Measurements from ENCODE around the gene GON7.
A peak's percentile ranks its signal among the peaks of the same experiment; 100 is the strongest.
"Not testable (repeated sequence)": the region's sequence is repeated elsewhere in the genome, so short reads cannot be mapped to it uniquely, and the experiment has no call there.

GON7 gene

GRCh38 chr14:93206793-93207467 is at the start of gene GON7, which contains the start of gene UBR7:
Gene GON7 (minus strand): TSS chr14:93207065. CDS start chr14:93207037, 28 bp downstream.
Gene UBR7 (plus strand): TSS chr14:93207256. CDS start chr14:93207292, 36 bp downstream.
- peak; percentile 87 for DNase-seq

DNA sequence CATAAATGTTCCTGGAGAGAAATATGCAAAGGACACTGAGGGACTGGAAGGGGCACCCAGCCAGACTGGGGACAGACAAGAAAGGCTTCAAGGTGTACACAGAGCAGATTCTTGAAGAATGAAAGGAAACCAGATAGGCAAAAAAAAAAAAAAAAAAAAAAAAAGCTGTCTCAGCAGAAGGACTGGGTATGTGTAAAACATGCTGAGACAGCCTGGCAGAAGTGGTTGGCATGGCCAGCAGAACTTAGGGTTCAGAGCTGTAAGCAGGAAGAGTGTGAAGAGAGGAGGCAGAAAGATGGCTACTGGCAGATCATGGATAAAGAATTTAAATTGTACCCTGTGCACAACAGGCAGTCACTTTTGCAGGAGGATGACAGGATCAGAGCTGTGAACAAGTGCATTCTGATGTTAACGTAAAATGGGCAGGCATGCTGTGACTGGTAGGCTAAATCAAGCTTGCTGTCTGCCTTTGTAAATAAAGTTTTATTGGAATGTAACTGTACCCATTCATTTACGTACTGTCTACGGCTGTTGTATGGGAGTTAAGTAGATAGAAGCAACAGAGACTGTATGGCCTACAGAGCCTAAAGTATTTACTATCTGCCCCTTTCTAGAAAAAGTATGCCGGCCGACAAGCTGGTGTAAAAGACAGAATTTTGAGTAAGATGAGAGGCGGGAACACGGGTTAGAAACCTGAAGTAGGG is 42.4 kb upstream of the GON7 start:
- DNase-seq: no peak

DNA sequence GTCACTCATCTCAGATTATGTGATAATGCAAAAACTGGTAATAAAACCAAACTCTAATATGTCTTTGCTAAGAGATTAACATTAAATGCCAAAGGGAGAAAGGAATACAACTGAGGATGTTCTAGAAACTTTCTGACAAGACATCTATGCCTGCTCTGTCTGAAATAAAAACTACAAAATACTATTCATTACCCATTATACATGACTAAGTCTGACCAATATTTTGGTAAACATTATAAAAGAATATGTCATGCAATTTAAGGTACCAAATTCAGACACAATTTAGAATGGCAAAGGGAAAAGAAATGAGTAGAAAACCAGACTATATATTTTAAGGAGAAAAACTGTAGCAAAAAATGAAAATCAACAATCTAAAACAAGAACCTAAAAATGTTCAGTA is 39.7 kb upstream of the GON7 start:
- DNase-seq: no peak

DNA sequence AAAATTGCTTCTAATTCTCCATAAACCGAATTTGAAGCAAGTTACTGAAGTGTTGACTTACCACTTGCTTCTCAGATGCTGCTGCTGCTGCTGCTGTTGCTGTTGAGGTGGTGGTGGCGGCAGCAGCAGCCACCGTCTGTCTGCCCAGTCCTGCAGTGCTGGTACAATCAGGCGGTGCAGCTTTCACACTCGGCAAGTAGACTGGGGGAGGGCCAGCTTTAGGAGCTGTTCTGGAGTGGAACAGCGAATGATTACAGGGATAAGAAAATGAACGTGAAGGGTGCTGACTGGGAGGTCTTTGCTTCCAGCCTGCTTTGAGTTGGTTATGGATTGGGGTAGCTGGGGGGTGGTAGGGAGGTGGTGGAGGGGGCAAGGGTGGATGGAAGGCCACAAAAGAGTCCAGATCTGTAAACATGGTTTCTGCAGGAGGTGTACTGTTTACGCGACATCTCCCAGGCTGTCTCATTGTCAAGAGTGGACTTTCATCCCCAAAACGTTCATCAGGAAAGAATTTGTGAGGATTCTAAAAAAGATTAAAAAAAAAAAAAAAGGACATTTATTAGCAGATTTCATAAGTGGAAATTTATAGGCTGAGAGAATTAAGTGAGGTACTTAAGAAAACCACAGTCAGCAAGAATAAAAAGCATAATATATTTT is 39.0 kb upstream of the GON7 start:
- no peak for DNase-seq

- no peak for DNase-seq
These were observed 33.8 kb upstream of the GON7 start for GRCh38 chr14:93240678-93241000.

- no peak for DNase-seq
These were observed 33.2 kb upstream of the GON7 start for GRCh38 chr14:93239869-93240677.

DNA sequence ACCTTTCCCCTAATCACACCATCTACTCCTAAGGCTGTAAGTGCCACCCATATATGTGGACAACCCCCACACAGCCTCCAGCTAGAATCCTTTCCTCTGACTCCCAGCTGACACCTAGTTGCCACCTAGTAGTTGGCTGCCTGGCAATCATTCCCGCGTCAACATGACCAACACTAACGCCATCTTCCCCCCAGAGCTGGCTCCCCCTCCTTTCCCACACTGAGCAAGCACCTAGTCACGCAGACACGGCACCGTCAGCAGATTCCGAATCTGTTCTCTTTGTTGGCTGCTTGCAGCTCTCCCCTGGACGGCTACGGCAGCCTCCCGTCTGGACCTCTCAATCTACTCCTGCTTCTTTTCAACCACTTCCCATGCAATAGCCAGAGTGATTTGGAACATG is 27.9 kb upstream of the GON7 start:
- DNase-seq: no peak

GRCh38 chr14:93233078-93233477 is 26.2 kb upstream of the GON7 start:
- not testable (repeated sequence) for DNase-seq

GRCh38 chr14:93232159-93232558 is 25.3 kb upstream of the GON7 start:
- no peak for DNase-seq

- no peak for DNase-seq
These were observed 24.5 kb upstream of the GON7 start for GRCh38 chr14:93231129-93231979.

- DNase-seq: no peak
These were observed 23.7 kb upstream of the GON7 start for GRCh38 chr14:93230539-93230938.

DNA sequence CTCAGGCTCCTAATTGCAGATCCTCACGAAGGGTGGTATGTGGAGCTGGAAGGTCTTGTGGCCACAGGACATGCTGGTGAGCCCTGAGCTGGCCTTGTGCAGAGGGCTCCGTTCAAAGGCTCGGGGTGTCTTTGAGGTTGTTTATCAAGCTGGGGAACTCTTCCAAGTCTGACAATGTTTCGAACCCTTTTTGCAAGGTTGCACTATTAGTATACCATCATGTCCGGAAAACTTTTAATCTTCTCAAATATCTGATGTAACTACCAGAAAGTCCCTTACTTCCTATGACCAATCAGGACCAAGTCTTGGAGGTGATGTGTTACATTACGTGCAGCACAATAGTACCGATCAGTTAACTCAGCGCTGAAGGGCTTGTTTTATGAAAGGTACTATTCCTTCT is 21.7 kb upstream of the GON7 start:
- no peak for DNase-seq

DNA sequence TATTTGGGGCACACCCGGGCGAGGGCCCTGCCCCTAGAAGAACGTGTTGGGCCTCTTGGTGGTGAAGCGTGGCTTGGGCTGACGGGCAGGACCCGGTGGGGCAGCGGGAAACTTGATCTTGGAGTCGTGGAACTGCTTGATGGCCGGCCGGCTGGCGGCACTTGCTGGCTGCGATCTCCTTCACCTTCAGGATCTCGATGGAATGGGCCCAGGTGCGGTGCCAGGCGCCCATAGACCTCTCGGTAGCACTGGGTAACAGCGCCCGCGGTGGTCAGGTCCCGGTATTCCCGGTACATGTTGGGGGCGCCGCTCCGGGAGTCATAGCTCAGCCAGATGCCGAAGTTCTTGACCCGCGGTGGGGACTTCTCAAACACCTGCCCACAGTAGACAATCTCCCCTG is 16.7 kb upstream of the GON7 start:
- DNase-seq: no peak

DNA sequence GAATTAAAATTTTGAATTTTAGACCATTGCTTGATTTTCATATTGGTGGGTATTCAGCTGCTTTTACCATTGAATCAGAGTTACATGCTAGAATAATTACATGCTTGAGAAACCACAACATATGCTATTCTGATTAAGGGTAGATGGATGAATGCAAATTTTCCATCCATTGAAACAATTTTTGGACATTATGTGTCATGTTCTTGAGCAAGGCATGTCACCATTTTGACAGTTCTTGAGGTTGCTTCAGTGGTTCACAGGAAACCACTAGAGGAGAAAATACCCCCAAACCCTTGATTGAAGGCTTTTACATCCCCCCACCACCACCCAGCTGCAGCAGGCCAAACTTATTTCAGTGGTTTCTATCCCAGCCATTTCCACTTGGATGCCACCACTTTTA is 13.6 kb upstream of the GON7 start:
- DNase-seq: no peak

GRCh38 chr14:93219103-93219726 is 12.3 kb upstream of the GON7 start:
- DNase-seq: peak; percentile 57

DNA sequence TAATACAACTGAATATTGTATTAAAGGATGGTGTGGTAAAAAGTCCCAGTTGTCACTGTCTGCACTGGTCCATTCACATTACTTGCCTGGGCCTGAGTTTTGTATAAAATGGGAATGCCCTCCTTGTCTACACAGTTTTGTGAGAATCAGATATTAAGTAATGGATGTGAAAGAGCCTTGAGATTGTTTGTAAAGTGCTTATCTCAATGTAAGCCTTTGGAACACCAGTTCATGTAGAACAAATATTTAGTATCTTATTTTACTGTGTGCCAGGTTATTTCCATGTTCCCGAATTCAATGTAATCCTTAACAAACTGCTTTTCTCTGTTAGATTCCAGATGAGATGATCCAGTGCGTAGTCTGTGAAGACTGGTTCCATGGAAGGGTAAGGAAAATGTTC is 7.7 kb upstream of the GON7 start:
- no peak for DNase-seq

GRCh38 chr14:93212432-93212831 is 5.6 kb upstream of the GON7 start:
- no peak for DNase-seq

- DNase-seq: no peak
These were observed 823 bp upstream of the GON7 start for GRCh38 chr14:93207468-93208308.

GRCh38 chr14:93201155-93201704 is 5.6 kb downstream of the GON7 start:
- no peak for DNase-seq

GRCh38 chr14:93200553-93200952 is 6.3 kb downstream of the GON7 start:
- DNase-seq: no peak

DNA sequence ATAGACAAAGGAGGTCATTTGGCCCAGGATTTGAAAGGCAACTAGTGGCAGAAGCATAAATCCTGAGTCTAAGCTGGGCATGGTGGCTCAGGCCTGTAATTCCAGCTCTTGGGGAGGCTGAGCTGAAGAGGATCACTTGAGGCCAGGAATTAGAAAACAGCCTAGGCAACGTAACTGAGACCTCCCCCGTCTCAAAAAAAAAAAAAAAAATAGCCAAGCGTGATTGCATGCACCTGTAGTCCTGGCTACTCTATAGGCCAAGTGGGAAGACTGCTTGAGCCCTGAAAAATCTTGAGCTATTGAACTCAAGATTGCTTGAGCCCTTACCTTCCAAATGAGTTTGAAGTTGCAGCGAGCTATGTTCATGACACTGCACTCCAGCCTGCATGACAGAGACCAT is 7.8 kb downstream of the GON7 start:
- no peak for DNase-seq
